Measurements from ENCODE around the gene SLC12A6. TPM values are rescaled to one million over a fixed set of nuclear protein-coding genes. Genes with fewer than 3 reads are reported as not detected.
A peak's percentile ranks its signal among the peaks of the same experiment; 100 is the strongest.

SLC12A6 gene
- total RNA-seq, 1 experiment from 2014 or later = 15.1 TPM

DNA sequence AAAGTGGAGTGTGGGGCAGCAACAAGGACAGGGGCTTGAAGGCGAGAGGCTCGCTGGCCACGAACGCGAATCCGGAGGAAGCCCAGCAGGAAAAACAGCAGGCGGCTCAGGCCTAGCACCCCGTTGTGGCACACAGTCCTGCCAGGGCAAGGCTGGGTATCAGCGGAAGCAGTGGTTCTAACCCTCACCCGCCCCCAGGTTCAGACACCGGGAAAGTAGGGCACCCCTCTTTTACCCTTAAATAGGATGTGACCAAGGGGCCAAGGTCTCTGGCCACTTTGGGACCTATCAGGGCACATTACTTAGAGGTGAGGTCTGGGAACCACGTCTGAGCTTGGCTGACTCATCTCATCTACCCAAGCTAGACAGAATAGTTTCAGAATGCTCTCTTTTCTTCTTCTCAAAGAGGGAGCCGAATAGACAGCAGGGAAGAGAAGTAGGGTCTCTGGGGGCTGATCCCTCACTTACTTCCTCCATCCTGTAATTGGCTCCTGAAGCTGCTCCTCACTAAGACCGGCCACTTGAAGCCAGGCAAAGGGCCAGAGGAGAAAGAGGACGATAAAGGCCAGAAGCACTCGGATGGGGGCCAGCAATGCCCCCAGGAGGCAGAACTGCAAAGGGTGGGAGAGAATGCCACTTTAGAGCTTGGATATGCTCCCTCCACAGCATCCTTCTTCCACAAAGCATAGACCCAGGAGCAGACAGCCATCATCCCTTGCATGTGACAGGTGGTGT is 27.7 kb upstream of the SLC12A6 start:
- no peak overlapping the region for H3K27ac ChIP-seq (ENCODE audit: low read depth, low read length)
- peaks cover 21% of the 10 kb centered on the region for H3K79me2 ChIP-seq (ENCODE audit: insufficient read depth, low read length)
- H3K9ac ChIP-seq (ENCODE audit: low read length) = 0 out of 2 replicates have a peak overlapping the region, but pooled peaks have one; percentile 86
- DNase-seq (ENCODE audit: low read depth, low spot score) (no peak), ATAC-seq (no peak)
- ChIA-PET POLR2A (interaction anchor here (1.2 to 1.7 kb wide), 2 partner anchors 22 to 27 kb away, joined by 4 to 5 read pairs; partner anchors contain the start of genes NOP10, NUTM1 and SLC12A6), RAD21 (ENCODE audit: low non-redundant PET in 1 of 2, low total read pairs in 2 of 2, uncharacterized antibody in 2 of 2, unreplicated experiment in 2 of 2) (no interaction called here), CTCF (interaction anchor here (0.8 to 1.4 kb wide), 3 partner anchors 22 to 255 kb away, joined by 3 to 4 read pairs (median 3); partner anchors contain the start of genes NOP10 and NUTM1)
- intact Hi-C loops (cut with micrococcal nuclease) = loop anchor here (10.0 kb wide), 3 partner anchors 50 to 300 kb away; partner anchors contain the start of gene EMC4
- H3K4me1 ChIP-seq (ENCODE audit: control insufficient read depth in 1 of 2, insufficient read depth in 2 of 2, low read length in 2 of 2) = peaks cover 21 to 41% of the 10 kb centered on the region in 2 experiments
- no peak for TF ChIP-seq YY1 (IDR thresholded peaks at IDR 0.05; ENCODE audit: extremely low read depth, insufficient replicate concordance, low read depth, low read length)
- no peak for TF ChIP-seq EGR1 (IDR thresholded peaks at IDR 0.05; ENCODE audit: low read depth)
- no peak for TF ChIP-seq SRF (IDR thresholded peaks at IDR 0.05; ENCODE audit: low read depth)
- TF ChIP-seq RAD21 (IDR thresholded peaks at IDR 0.05; ENCODE audit: low read depth) = no peak
- TF ChIP-seq, protein P1, sequence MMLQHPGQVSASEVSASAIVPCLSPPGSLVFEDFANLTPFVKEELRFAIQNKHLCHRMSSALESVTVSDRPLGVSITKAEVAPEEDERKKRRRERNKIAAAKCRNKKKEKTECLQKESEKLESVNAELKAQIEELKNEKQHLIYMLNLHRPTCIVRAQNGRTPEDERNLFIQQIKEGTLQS (IDR thresholded peaks at IDR 0.05) = no peak
- peak overlapping the region in 1 of 2 experiments; percentile 98; a peak in 2 of 4 replicates for H3K4me3 ChIP-seq (replicated peaks in 1 of 2; ENCODE audit: low read depth in 1 of 2, low read length in 2 of 2)
- H3K9me2 ChIP-seq (ENCODE audit: insufficient read depth) = no peaks in the 10 kb centered on the region
- H3K9me3 ChIP-seq (ENCODE audit: control insufficient read depth in 1 of 2, insufficient read depth in 1 of 2, low read depth in 1 of 2, low read length in 2 of 2) = no peaks in the 10 kb centered on the region
- peak overlapping the region; percentile 72 for H3K4me2 ChIP-seq (ENCODE audit: low read length)
- no peaks in the 10 kb centered on the region for H3K27me3 ChIP-seq (ENCODE audit: insufficient read depth, low read length)
- no TSS peak for BruUV-seq (replicated peaks)
- peaks cover 13 to 22% of the 10 kb centered on the region in 2 experiments; a peak in 2 of 4 replicates for H3K36me3 ChIP-seq (ENCODE audit: control insufficient read depth in 1 of 2, insufficient read depth in 2 of 2, low read length in 2 of 2)
- H2AFZ ChIP-seq (ENCODE audit: low read depth, low read length, poor library complexity, severe bottlenecking) = no peak overlapping the region
- H4K20me1 ChIP-seq (ENCODE audit: insufficient read depth) = no peaks in the 10 kb centered on the region; the same call in 1 of the 2 replicates

DNA sequence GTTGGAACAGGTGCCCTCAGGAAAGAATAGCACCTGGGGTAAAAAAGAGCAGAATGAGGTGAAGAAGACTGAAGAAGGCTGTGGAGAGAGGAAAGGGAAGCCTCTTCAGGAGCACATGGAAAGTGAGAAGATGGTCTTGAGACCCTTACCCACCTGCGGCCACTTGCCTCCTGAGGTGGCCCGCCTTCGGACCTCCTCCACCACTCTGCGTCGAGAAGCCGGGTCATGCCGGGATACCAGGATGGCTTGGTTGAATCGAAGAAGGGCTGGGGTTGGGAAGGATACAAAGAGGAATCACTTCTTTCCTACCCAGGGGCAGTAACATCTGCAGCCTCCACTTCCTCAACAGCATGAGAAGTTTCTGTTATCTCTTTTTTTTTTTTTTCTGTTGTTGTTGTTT is 26.5 kb upstream of the SLC12A6 start:
- peaks cover 16 to 32% of the 10 kb centered on the region in 2 experiments; a peak in 3 of 4 replicates for H3K36me3 ChIP-seq (ENCODE audit: control insufficient read depth in 1 of 2, insufficient read depth in 2 of 2, low read length in 2 of 2)
- H3K9me2 ChIP-seq (ENCODE audit: insufficient read depth) = no peaks in the 10 kb centered on the region
- no peak overlapping the region for H3K4me2 ChIP-seq (ENCODE audit: low read length)
- peaks cover 21% of the 10 kb centered on the region for H3K79me2 ChIP-seq (ENCODE audit: insufficient read depth, low read length)
- ATAC-seq (no peak), DNase-seq (ENCODE audit: low read depth, low spot score) (no peak)
- TF ChIP-seq JUND (IDR thresholded peaks at IDR 0.05) = no peak
- POLR2A ChIA-PET = no interaction called here
- RAD21 ChIA-PET (ENCODE audit: low non-redundant PET in 1 of 2, low total read pairs in 2 of 2, uncharacterized antibody in 2 of 2, unreplicated experiment in 2 of 2) = no interaction called here
- H3K9ac ChIP-seq (ENCODE audit: low read length) = no peak overlapping the region
- H4K20me1 ChIP-seq (ENCODE audit: insufficient read depth) = no peaks in the 10 kb centered on the region; the same call in 1 of the 2 replicates
- H3K4me3 ChIP-seq (replicated peaks in 1 of 2; ENCODE audit: low read depth in 1 of 2, low read length in 2 of 2) = no peak overlapping the region
- H3K4me1 ChIP-seq (ENCODE audit: control insufficient read depth in 1 of 2, insufficient read depth in 2 of 2, low read length in 2 of 2) = peaks cover 24 to 52% of the 10 kb centered on the region in 2 experiments
- no TSS peak for BruUV-seq (replicated peaks)
- intact Hi-C loops (cut with micrococcal nuclease) = loop anchor here (10.0 kb wide), 3 partner anchors 49 to 299 kb away; partner anchors contain the start of gene EMC4
- H2AFZ ChIP-seq (ENCODE audit: low read depth, low read length, poor library complexity, severe bottlenecking) = no peak overlapping the region
- H3K27ac ChIP-seq (ENCODE audit: low read depth, low read length) = no peak overlapping the region
- CTCF ChIA-PET = no interaction called here
- H3K27me3 ChIP-seq (ENCODE audit: insufficient read depth, low read length) = no peaks in the 10 kb centered on the region
- no peaks in the 10 kb centered on the region for H3K9me3 ChIP-seq (ENCODE audit: control insufficient read depth in 1 of 2, insufficient read depth in 1 of 2, low read depth in 1 of 2, low read length in 2 of 2)
